ENCODE results near the gene GMDS.

The GMDS gene

DNA sequence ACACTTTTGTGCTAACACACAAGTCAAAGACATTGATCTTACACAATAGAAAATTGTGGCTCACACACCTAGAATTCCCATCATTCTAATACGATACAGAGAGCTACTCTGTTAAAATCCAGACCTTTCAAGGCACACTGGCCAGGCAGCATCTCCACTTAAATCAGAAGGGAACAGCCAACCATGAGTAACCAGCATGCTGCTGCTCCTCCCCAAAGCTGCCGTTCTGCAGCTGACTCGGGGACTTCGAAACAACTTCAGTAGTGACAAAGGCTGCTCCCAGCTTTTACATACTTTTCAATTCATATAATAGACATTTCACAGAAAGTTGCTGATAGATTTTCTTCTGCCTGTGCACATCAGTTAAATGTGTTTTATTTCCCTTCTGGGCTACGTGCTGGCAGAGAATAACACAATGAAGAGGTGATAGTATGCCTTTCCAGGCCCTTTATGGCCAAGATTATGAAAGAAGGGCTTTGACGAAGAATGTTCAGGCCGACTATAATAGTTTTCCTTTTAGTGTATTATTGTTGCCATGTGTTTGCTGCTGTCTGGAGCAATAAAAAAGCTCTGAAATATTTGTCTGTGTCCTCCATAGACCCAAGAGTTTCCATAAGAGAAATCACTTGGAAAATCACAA lies 159.0 kb downstream of the GMDS start:
- Histone ChIP-seq H3K4me2 (ENCODE audit: low read depth, low read length, poor library complexity, severe bottlenecking) (no peak overlapping the region), H2AFZ (ENCODE audit: low read length) (no peak overlapping the region), H3K79me2 (ENCODE audit: insufficient read depth, low read length) (no peaks in the 10 kb centered on the region), H3K9me3 (ENCODE audit: insufficient read depth, low read depth, low read length) (no peaks in the 10 kb centered on the region), H3F3A (ENCODE audit: low read depth) (no peaks in the 10 kb centered on the region), H4K20me1 (ENCODE audit: insufficient read depth, low read length, poor library complexity, severe bottlenecking) (peaks cover 3% of the 10 kb centered on the region), H3K36me3 (ENCODE audit: insufficient read depth, low read length) (no peaks in the 10 kb centered on the region), H3K9ac (ENCODE audit: low read depth, low read length, poor library complexity, severe bottlenecking) (no peak overlapping the region), H3K4me3 (ENCODE audit: low read length, poor library complexity, severe bottlenecking) (no peak overlapping the region), H3K4me1 (ENCODE audit: insufficient read depth, low read length, poor library complexity, severe bottlenecking) (peaks cover 15% of the 10 kb centered on the region), H3K27me3 (ENCODE audit: insufficient read depth, low read length, poor library complexity, severe bottlenecking) (no peaks in the 10 kb centered on the region), H3K9me2 (replicated peaks; ENCODE audit: low read depth, low read length) (no peaks in the 10 kb centered on the region)
- TF ChIP-seq, protein P1, sequence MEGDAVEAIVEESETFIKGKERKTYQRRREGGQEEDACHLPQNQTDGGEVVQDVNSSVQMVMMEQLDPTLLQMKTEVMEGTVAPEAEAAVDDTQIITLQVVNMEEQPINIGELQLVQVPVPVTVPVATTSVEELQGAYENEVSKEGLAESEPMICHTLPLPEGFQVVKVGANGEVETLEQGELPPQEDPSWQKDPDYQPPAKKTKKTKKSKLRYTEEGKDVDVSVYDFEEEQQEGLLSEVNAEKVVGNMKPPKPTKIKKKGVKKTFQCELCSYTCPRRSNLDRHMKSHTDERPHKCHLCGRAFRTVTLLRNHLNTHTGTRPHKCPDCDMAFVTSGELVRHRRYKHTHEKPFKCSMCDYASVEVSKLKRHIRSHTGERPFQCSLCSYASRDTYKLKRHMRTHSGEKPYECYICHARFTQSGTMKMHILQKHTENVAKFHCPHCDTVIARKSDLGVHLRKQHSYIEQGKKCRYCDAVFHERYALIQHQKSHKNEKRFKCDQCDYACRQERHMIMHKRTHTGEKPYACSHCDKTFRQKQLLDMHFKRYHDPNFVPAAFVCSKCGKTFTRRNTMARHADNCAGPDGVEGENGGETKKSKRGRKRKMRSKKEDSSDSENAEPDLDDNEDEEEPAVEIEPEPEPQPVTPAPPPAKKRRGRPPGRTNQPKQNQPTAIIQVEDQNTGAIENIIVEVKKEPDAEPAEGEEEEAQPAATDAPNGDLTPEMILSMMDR (conservative IDR thresholded peaks at IDR 0.05; ENCODE audit: low read length) = no peak
- TF ChIP-seq EZH2phosphoT487 (IDR thresholded peaks at IDR 0.05; ENCODE audit: borderline replicate concordance) = no peak

DNA sequence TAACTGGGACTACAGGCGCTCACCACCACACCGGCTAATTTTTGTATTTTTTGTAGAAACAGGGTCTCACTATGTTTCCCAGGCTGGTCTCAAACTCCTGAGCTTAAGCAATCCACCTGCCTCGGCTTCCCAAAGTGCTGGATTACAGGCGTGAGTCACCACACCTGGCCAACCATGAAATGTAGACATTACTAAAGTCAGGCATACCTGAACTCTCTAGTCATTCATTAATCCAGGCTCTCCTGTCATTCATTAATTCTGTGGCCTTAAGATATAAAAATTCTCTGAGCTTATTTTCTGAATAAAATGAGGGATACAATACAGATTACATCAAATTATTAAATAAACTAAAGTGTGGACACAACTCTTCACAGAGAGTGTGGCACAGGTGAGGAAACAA lies 159.7 kb downstream of the GMDS start:
- no peaks in the 10 kb centered on the region for H3F3A ChIP-seq (ENCODE audit: low read depth)
- H3K4me3 ChIP-seq (ENCODE audit: low read length, poor library complexity, severe bottlenecking) = no peak overlapping the region
- H3K9ac ChIP-seq (ENCODE audit: low read depth, low read length, poor library complexity, severe bottlenecking) = no peak overlapping the region
- no peaks in the 10 kb centered on the region for H3K79me2 ChIP-seq (ENCODE audit: insufficient read depth, low read length)
- no peak overlapping the region for H2AFZ ChIP-seq (ENCODE audit: low read length)
- no peak overlapping the region for H3K4me2 ChIP-seq (ENCODE audit: low read depth, low read length, poor library complexity, severe bottlenecking)
- H3K27me3 ChIP-seq (ENCODE audit: insufficient read depth, low read length, poor library complexity, severe bottlenecking) = no peaks in the 10 kb centered on the region
- peaks cover 23% of the 10 kb centered on the region for H3K4me1 ChIP-seq (ENCODE audit: insufficient read depth, low read length, poor library complexity, severe bottlenecking)
- H3K9me3 ChIP-seq (ENCODE audit: insufficient read depth, low read depth, low read length) = no peaks in the 10 kb centered on the region
- H3K36me3 ChIP-seq (ENCODE audit: insufficient read depth, low read length) = no peaks in the 10 kb centered on the region
- TF ChIP-seq, protein P1 (conservative IDR thresholded peaks at IDR 0.05; ENCODE audit: low read length) = no peak
- no peak for TF ChIP-seq EZH2phosphoT487 (IDR thresholded peaks at IDR 0.05; ENCODE audit: borderline replicate concordance)
- peaks cover 3% of the 10 kb centered on the region for H4K20me1 ChIP-seq (ENCODE audit: insufficient read depth, low read length, poor library complexity, severe bottlenecking)
- H3K9me2 ChIP-seq (replicated peaks; ENCODE audit: low read depth, low read length) = no peaks in the 10 kb centered on the region

DNA sequence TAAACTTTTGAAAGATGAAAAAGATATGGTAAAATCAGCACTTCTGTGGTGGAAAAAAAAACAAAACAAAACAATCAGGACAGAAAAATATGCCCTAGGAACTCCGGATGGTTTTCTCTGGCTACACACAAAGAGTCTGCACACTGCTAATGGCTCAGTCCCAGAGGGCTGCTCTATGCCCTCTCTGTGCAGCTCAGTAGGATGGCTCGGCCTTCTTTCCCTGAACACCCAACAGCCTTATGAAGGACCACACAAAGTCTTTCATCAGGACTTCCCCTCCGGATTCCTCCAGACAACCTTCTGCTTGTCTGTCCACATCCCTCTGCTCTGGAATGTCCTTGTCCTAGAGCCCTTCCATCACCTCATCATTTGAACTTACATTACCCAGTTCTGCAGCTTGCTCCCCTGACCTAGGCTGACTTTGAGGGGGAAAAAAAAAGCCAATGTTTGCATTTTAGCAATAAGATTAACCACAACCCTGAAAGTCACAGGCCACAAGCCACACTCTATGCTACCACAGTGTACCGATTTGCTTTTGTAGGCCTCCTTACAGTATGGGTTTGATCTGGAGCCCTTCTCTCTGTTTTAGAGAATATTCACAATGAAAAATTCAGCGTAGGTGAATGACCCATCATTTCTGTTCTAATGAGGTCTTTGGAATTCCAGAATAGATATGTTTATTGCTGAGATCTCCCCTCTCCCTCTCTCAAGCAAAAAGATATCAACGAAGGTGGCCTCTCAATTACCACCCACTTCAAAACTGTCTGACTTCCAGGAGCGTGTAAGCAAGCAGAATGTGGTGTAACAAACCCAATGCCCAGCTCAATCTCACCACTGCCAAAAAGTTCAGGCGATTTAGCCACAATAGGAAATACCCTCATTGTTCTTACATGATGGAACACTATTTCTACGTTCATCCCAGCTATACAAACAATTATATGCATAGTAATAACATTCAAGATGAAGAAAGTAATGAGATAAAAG lies 164.0 kb downstream of the GMDS start:
- no peak for TF ChIP-seq EZH2phosphoT487 (IDR thresholded peaks at IDR 0.05; ENCODE audit: borderline replicate concordance)
- TF ChIP-seq, protein P1 (conservative IDR thresholded peaks at IDR 0.05; ENCODE audit: low read length) = no peak
- 0 out of 2 replicates have a peak, but pooled peaks cover 4% of the 10 kb centered on the region for H3K36me3 ChIP-seq (ENCODE audit: insufficient read depth, low read length)
- no peak overlapping the region for H3K9ac ChIP-seq (ENCODE audit: low read depth, low read length, poor library complexity, severe bottlenecking)
- H3K4me2 ChIP-seq (ENCODE audit: low read depth, low read length, poor library complexity, severe bottlenecking) = peak overlapping the region; percentile 41
- peaks cover 3% of the 10 kb centered on the region for H4K20me1 ChIP-seq (ENCODE audit: insufficient read depth, low read length, poor library complexity, severe bottlenecking)
- H3K27me3 ChIP-seq (ENCODE audit: insufficient read depth, low read length, poor library complexity, severe bottlenecking) = no peaks in the 10 kb centered on the region
- no peaks in the 10 kb centered on the region for H3K9me2 ChIP-seq (replicated peaks; ENCODE audit: low read depth, low read length)
- H3K4me3 ChIP-seq (ENCODE audit: low read length, poor library complexity, severe bottlenecking) = peak overlapping the region; percentile 9
- no peaks in the 10 kb centered on the region for H3K79me2 ChIP-seq (ENCODE audit: insufficient read depth, low read length)
- no peak overlapping the region for H2AFZ ChIP-seq (ENCODE audit: low read length)
- no peaks in the 10 kb centered on the region for H3F3A ChIP-seq (ENCODE audit: low read depth)
- H3K4me1 ChIP-seq (ENCODE audit: insufficient read depth, low read length, poor library complexity, severe bottlenecking) = peaks cover 23% of the 10 kb centered on the region
- peaks cover 18% of the 10 kb centered on the region for H3K9me3 ChIP-seq (ENCODE audit: insufficient read depth, low read depth, low read length)

Data from Loucy (cell line).